Prostate gland (tissue), 2 donors: ENCODE measurements around the gene DDX31. TPM values are rescaled to one million over a fixed set of nuclear protein-coding genes. Genes with fewer than 3 reads are reported as not detected.

Experiments used
- DNase-seq: peaks from one replicate; pipeline ENCODE4 v3.0.0-alpha.2; 2019; ENCODE audit warnings: low spot score
- H3K27ac ChIP-seq, 2 donors: fragments of 200-600 bp; sonication (generic); 2 replicates each; pipeline ENCODE4 v1.5.1; 2017 to 2019
- H3K27me3 ChIP-seq: fragments of 200-600 bp; sonication (generic); replicated peaks from 2 replicates; pipeline ENCODE4 v1.5.1; 2019; ENCODE audit not compliant: insufficient read depth
- H3K36me3 ChIP-seq, 2 donors: fragments of 200-600 bp; sonication (generic); 1 replicate in 1 of 2; 2 replicates in 1 of 2; pipeline versions ENCODE4 v1.5.1 to v1.8.1; 2017 to 2019
- H3K4me1 ChIP-seq: fragments of 200-600 bp; sonication (generic); replicated peaks from 2 replicates; pipeline ENCODE4 v1.5.1; 2019
- H3K4me3 ChIP-seq, 2 donors: fragments of 200-600 bp; sonication (generic); 2 replicates each; pipeline ENCODE4 v1.5.1; 2017 to 2019
- H3K9me3 ChIP-seq: fragments of 200-600 bp; sonication (generic); 2 replicates; pipeline ENCODE4 v1.5.1; 2017
- POLR2A ChIP-seq: fragments of 450-650 bp; IDR thresholded peaks from one replicate; pipeline ENCODE4 v1.6.1; 2016; ENCODE audit warnings: antibody characterized with exemption, mild to moderate bottlenecking
- POLR2AphosphoS5 ChIP-seq: sonication (generic); formaldehyde crosslinking; IDR thresholded peaks from one replicate; pipeline ENCODE4 v1.6.1; 2017; ENCODE audit warnings: antibody characterized with exemption
- WGBS: methylation state at CpG from one replicate; pipeline ENCODE4 v1.1.5; 2018; 5-methylcytosine and 5-hydroxymethylcytosine counted together
- intact Hi-C: fragments of 100-400 bp; cut with DNase I; formaldehyde crosslinking; loops from one replicate; pipeline ENCODE4 v1.14.2; 2022
- total RNA-seq, 2 donors: library from RNA; depleted of rRNA; stranded (reverse); fragments of >200 nt; gene quantifications; one replicate each; pipeline ENCODE4 v1.1.0, GENCODE V29; 2016
- TF ChIP-seq, protein P1 (sequence below), 4 experiments: fragments of 200-600 bp in 2 of 4; fragments of 450-650 bp in 2 of 4; sonication (generic) in 2 of 4; IDR thresholded peaks; 1 replicate in 3 of 4; 2 replicates in 1 of 4; pipeline ENCODE4 v1.5.1; 2016 to 2019; ENCODE audit warnings: antibody characterized with exemption in 4 of 4, mild to moderate bottlenecking in 2 of 4, moderate library complexity in 2 of 4

Gene DDX31
- total RNA-seq, 2 donors from 2014 or later: 19.0 to 22.2 TPM

GRCh38 chr9:132677976-132678375 lies 8.2 kb upstream of the DDX31 start:
- Histone ChIP-seq H3K36me3 (no peaks in the 10 kb centered on the region), H3K4me1 (no peaks in the 10 kb centered on the region), H3K9me3 (no peaks in the 10 kb centered on the region), H3K27me3 (no peaks in the 10 kb centered on the region), H3K27ac (no peak overlapping the region), H3K4me3 (no peak overlapping the region)
- intact Hi-C loops: loop anchor here (10.0 kb wide), 1 partner anchor 197 kb away; the partner anchor contains the start of genes AK8 and SPACA9
- WGBS: 97% methylated on average over 8 of the region's 8 CpGs
- no peak for TF ChIP-seq POLR2A
- no peak for TF ChIP-seq POLR2AphosphoS5
- TF ChIP-seq, protein P1, sequence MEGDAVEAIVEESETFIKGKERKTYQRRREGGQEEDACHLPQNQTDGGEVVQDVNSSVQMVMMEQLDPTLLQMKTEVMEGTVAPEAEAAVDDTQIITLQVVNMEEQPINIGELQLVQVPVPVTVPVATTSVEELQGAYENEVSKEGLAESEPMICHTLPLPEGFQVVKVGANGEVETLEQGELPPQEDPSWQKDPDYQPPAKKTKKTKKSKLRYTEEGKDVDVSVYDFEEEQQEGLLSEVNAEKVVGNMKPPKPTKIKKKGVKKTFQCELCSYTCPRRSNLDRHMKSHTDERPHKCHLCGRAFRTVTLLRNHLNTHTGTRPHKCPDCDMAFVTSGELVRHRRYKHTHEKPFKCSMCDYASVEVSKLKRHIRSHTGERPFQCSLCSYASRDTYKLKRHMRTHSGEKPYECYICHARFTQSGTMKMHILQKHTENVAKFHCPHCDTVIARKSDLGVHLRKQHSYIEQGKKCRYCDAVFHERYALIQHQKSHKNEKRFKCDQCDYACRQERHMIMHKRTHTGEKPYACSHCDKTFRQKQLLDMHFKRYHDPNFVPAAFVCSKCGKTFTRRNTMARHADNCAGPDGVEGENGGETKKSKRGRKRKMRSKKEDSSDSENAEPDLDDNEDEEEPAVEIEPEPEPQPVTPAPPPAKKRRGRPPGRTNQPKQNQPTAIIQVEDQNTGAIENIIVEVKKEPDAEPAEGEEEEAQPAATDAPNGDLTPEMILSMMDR (IDR thresholded peaks at IDR 0.05): no peak
- no peak for DNase-seq

- Histone ChIP-seq H3K27me3 (no peaks in the 10 kb centered on the region), H3K4me1 (peaks cover 7% of the 10 kb centered on the region), H3K36me3 (no peaks in the 10 kb centered on the region), H3K9me3 (no peaks in the 10 kb centered on the region), H3K27ac (no peak overlapping the region), H3K4me3 (no peak overlapping the region)
- TF ChIP-seq, protein P1 (IDR thresholded peaks at IDR 0.05): no peak
- no peak for TF ChIP-seq POLR2A
- no peak for TF ChIP-seq POLR2AphosphoS5
- no peak for DNase-seq
- intact Hi-C loops: loop anchor here (5.0 to 10.0 kb wide), 2 partner anchors 123 to 200 kb away; partner anchors contain the start of genes AK8 and SPACA9
- WGBS: 84% methylated on average over 4 of the region's 4 CpGs
Measured at GRCh38 chr9:132674485-132674884, 4.7 kb upstream of the DDX31 start.

DNA sequence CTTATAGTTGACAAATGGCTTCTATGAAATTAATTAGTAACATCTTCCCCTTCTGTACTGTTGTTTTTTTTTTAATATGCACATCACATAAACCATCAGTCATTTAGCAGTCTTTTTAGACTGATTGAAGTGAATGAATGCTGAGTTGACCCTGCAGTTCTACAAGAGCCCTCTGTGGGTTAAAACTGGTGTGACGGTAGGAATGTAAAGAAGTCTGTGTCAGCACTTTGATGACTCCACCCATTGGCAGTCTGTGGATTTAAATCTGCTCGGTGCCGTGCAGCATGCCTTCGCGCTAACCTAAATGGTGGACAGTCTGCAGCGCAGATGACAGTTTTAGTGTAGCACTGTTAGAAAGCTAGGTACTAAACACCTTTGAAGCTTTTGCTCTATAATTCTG lies 3.6 kb upstream of the DDX31 start:
- peaks cover 7% of the 10 kb centered on the region for H3K4me1 ChIP-seq
- H3K27ac ChIP-seq: no peak overlapping the region
- 36% methylated on average over 6 of the region's 6 CpGs for WGBS
- intact Hi-C loops: loop anchor here (5.0 to 10.0 kb wide), 2 partner anchors 124 to 201 kb away; partner anchors contain the start of genes AK8 and SPACA9
- no peaks in the 10 kb centered on the region for H3K9me3 ChIP-seq
- no peaks in the 10 kb centered on the region for H3K27me3 ChIP-seq
- TF ChIP-seq, protein P1 (IDR thresholded peaks at IDR 0.05): no peak
- no peak for TF ChIP-seq POLR2A
- TF ChIP-seq POLR2AphosphoS5: no peak
- no peaks in the 10 kb centered on the region for H3K36me3 ChIP-seq
- H3K4me3 ChIP-seq: no peak overlapping the region
- no peak for DNase-seq

GRCh38 chr9:132672413-132672690 lies 2.6 kb upstream of the DDX31 start:
- H3K9me3 ChIP-seq: no peaks in the 10 kb centered on the region
- TF ChIP-seq, protein P1 (IDR thresholded peaks at IDR 0.05): no peak
- TF ChIP-seq POLR2A (no peak), POLR2AphosphoS5 (peak; percentile 36)
- no peak for DNase-seq
- H3K4me1 ChIP-seq: peaks cover 7% of the 10 kb centered on the region
- H3K4me3 ChIP-seq: no peak overlapping the region
- no peaks in the 10 kb centered on the region for H3K27me3 ChIP-seq
- intact Hi-C loops: loop anchor here (5.0 to 10.0 kb wide), 2 partner anchors 125 to 202 kb away; partner anchors contain the start of genes AK8 and SPACA9
- H3K36me3 ChIP-seq: no peaks in the 10 kb centered on the region
- WGBS: 23% methylated on average over 5 of the region's 5 CpGs
- no peak overlapping the region for H3K27ac ChIP-seq

DNA sequence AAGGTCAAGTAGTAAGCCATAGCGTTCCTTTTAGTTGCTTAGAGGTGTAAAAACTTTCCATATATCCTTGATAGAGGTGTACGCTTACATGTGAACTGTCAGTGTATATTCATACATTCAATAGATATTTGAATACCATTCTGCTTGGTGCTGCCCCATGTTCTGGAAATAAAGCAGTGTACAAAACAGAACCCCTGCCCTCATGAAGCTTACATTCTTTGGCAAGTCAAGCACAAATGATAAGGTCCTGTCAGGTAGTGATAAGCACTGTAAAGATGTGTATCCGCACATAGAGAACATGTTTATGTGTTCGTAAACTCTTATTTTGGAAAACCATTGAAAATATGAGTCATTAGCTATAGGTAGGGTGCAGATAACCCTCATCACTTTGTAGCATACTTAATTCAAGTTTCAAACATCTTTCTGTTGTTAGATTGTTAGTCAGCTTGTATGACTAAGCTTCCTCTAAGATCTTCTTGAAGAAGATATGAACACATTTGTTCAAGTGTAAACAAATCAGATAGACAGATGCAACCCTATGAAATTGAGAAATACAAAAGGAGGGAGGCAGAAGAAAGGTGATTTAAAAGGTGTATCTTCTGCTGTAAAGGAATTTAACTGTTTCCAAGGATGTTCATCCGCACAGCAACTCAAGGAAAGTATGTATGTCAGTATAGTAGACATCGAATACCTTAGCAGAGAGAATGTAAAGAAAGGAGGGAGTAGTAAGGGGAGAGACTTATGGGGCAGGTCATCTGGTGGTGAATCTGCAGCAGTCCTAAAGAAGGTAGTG lies 2.0 kb upstream of the DDX31 start:
- no peak overlapping the region for H3K27ac ChIP-seq
- TF ChIP-seq, protein P1 (IDR thresholded peaks at IDR 0.05): no peak
- TF ChIP-seq POLR2A (no peak), POLR2AphosphoS5 (no peak)
- peaks cover 7% of the 10 kb centered on the region for H3K4me1 ChIP-seq
- no peaks in the 10 kb centered on the region for H3K36me3 ChIP-seq
- peak overlapping the region in 1 of 2 donors; percentile 96 for H3K4me3 ChIP-seq
- no peaks in the 10 kb centered on the region for H3K27me3 ChIP-seq
- intact Hi-C loops: loop anchor here (5.0 to 10.0 kb wide), 2 partner anchors 125 to 203 kb away; partner anchors contain the start of genes AK8 and SPACA9
- no peaks in the 10 kb centered on the region for H3K9me3 ChIP-seq
- no peak for DNase-seq
- WGBS: 79% methylated on average over 6 of the region's 6 CpGs
